Ovary (tissue), 3 donors: ENCODE measurements around the gene SERINC5.

Experiments used
- CTCF ChIP-seq, 3 donors: fragments of 450-650 bp in 2 of 3; fragments of 200-600 bp in 1 of 3; IDR thresholded peaks; one replicate each; pipeline versions ENCODE4 v1.5.1 to v1.8.0; 2016 to 2022; ENCODE audit warnings: antibody characterized with exemption in 3 of 3, mild to moderate bottlenecking in 1 of 3
- POLR2A ChIP-seq: fragments of 450-650 bp; IDR thresholded peaks from one replicate; pipeline ENCODE4 v1.6.1; 2017; ENCODE audit warnings: antibody characterized with exemption, mild to moderate bottlenecking, moderate library complexity
- donor health status: DM: no; HTN: no; CAD: no.

- TF ChIP-seq CTCF (IDR thresholded peaks at IDR 0.05) (no peak), POLR2A (no peak)
Measured at GRCh38 chr5:80150731-80151130, 105.1 kb downstream of the SERINC5 start.
